ENCODE measurements around the gene RAB15. TPM values are rescaled to one million over a fixed set of nuclear protein-coding genes. Genes with fewer than 3 reads are reported as not detected.

Gene RAB15
- total RNA-seq, 1 donor from 2014 or later: 3.2 TPM

DNA sequence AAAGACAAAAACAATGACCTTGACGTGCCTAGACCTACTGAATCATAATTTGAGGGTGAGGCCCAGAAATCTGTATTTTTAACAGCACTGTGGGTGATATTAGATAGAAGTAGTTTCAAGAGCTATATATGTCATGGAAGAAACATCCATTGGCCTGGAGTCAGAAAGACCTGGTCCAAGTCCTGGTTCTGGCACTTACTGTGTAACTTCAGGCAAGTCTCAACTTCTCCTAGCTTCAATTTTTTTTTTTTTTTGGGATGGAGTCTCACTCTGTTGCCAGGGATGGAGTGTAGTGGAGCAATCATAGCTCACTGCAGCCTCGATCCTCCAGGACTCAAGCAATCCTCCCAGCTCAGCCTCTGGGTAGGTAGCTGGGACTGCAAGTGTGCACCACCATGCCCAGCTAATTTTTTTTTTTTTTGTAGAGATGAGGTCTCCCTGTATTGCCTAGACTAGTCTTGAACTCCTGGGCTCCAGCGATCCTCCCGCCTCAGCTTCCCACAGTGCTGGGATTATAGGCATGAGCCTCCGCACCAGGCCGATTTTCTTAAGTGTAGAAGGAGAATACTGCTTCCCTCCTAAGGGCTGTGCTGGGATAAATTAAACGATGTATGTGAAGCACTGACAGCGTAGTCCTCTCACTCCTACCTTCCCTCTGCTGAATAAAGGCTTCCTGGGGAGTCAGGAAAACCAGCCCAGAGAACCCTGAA lies 15.3 kb downstream of the RAB15 start:
- intact Hi-C loops (cut with micrococcal nuclease): no loop called here

DNA sequence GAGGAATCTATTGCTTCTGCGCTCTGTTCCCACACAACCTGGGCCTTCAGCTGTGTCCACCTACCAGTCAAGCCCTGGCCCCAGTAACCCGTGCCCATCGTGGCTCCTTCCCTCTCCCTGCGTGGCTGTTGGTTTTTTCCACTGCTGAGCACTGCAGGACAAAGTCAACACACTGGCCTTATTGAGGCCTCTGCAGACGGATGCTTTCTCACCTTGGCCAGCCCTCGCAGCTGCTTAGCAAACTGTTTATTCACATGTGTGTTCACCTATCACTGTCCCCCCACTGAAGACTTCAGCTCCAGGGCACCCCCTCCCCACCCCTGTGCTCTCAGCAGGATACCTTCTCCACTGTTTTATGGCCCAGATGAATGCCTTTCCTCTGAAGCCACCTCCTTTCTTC lies 16.8 kb downstream of the RAB15 start:
- intact Hi-C loops (cut with micrococcal nuclease): no loop called here

DNA sequence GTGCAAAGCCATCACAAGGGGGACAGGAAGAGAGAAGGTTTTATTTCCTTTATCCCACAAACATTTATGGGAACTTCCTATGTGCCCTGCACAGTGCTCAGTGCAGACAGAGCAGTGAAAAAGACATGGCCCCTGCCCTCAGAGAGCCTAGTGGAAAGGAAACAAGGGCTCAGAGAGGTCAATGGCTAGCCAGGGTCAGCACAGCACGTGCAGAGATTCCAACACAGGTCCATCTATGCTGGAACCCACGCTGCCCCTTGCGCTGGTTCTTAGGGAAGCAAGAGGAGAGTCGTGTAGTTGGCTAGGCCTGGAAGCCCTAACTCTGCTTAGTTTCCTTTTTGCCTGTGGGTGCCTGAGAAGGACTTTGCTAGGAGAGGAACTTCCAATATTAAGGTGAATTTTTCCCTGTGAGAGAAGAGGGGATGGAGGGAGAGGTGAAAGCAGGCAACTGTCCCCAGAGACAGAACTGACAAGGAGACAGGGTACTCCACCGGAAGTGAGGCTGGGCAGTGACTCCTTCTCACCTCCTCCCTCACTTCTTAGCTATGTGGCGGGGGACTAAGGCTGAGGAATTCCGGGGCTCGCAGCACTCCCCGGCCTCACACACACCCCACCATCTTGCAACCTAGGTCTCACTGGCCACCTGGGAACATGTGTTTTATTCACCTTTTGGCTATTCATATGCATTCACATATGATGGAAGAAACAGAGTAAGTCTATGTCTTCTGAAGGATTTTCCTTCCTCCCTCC lies 17.5 kb downstream of the RAB15 start:
- intact Hi-C loops (cut with micrococcal nuclease): no loop called here

DNA sequence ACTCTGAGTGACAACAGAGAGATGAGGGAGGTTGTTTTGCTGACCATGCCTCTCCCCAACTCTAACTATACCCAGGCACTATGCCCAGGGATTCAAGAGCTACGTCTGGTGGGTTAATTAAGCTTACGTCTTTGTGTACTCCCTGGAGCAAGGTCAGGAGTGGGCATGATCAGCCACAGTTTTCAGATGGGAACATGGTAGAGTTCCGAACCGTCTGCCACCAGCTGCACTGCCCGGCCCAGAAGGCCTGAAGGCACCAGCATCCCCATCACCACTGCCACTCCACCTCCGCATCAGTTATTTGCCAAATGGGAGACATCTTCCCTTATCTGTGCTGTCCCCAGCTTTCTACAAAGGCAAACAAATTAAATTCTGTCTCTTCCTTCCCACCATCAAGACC lies 18.5 kb downstream of the RAB15 start:
- intact Hi-C loops (cut with micrococcal nuclease): no loop called here

DNA sequence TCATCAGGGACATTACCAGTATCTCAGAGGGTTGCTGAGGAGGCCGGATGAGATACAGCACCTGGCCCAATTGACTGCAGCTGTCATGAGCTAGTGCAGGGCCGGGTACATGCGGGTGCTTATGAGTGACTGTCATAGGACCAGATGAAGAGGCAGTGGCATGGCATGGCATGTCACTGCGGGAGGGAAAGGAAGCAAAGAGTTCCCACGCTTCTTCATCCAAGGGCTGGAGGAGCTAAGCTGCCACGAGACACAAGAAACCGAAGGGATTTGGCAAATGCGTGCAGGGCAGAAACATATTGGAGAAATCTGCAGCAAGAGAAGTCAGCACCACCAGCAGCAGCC lies 18.9 kb downstream of the RAB15 start:
- intact Hi-C loops (cut with micrococcal nuclease): no loop called here

DNA sequence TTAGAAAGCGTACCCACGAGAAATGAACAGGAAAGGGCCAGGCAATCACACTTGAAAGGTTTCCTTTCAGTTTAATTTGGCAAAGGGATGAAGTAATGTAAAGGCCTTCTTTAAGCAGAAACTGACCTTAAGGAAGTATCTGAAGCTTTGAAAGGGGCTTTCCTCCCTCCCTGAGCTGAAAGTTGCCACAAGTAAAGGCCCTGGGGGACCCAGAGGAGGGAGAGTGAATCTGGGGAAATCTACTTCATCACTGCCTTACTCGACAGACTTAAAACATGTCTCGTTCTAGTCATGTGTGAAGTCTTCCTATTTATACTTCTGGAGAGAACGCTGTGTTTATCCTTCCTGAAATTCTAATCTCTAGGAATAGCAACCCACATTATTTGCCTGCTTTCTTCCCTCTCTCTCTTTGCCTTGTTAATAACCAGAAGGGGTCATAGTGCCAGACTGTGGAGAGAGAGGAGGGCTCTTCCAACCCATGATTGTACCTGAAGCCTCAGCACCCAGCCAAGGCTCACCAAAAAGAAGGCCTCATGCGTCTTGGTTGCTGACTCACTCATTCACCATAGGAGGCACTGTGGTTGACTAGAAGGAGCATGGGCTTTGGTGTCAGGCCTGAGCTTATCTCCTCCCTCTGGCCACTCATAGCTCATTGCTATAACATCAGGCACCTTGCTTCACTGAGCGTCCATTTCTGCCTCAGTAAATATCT lies 19.4 kb downstream of the RAB15 start:
- intact Hi-C loops (cut with micrococcal nuclease): no loop called here

DNA sequence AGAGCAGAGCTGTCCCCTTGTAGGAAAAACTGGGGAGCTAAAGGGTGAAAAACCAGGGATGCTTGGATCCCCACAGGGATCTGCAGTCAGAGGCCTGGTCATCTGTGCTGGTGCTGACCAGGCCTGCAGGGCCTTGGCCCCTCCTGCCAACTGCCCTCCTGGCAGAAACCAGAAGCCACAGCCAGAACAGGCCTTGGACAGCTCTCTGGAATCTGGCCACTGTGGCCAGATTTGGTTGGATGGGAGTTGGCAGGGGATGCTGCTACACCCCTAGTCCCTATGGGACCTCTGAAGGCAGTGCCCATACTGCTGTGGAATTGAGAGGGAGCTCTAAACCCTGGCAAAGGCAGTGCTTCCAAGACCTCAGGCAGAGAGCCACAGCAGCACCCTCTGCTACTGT lies 20.4 kb downstream of the RAB15 start:
- intact Hi-C loops (cut with micrococcal nuclease): no loop called here

DNA sequence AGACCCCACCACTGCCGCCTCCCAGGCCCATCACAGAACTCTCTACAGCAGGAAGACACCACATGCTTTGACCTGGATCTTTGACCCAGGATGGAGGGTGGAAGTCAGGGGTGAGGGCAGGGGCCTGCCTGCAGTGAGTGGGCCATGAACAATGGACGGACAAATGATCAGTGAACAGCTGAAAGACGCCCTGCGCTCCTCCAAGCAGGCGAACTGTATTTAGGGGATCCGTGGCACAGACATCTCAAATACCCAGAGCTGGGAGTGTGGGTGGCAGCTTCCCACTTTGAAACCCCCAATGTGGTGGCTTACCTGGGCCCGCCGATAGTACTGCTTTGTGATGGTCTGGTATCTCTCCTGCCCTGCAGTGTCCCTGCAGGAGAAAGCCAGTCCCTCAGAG lies 20.8 kb downstream of the RAB15 start:
- intact Hi-C loops (cut with micrococcal nuclease): no loop called here

DNA sequence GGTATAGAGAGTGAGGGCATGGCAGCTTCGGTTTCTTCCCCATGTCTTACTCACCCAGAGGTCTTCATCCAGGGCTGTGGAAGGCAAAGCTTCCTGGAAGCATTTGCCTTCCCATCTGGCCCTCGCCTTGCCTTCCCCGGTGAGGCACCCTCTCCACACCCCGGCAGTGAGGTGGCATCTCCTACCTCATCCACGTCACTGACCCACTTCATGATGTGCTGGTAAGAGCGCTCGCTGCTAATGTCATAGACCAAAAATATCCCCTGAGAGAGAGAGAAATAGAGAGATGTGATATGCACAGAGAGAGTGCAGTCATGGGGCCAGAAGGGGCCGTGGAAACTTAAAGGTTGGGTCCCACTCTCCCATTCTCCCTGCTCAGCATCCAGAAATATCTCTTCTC lies 21.2 kb downstream of the RAB15 start:
- intact Hi-C loops (cut with micrococcal nuclease): no loop called here

DNA sequence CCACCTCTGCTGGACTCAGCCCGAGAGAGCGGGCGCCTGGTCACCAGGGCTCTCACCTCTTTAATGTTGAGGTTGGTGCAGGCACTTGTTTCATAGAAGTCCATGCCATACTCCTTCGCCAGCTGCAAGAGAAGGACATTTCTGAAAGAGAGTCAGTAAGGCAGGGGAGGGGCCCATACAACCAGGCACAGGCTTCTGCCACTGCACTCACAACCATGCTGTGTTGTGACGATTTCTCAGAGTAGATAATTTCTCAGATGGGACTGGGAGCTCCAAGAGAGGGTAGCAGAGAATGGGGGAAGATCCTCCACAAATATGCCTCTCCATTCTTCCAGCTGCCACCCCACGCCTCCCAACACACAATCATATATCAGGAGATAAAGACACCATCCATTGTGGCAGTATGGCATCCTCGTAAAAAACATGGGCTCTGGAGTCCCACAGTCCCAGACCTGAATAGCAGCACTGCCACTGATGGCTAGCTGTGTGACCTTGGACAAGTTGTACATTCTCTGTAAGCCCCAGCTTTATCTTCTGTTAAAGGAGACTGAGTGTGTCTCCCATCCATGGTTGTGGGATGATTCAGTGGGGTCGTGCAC lies 23.4 kb downstream of the RAB15 start:
- intact Hi-C loops (cut with micrococcal nuclease): no loop called here

DNA sequence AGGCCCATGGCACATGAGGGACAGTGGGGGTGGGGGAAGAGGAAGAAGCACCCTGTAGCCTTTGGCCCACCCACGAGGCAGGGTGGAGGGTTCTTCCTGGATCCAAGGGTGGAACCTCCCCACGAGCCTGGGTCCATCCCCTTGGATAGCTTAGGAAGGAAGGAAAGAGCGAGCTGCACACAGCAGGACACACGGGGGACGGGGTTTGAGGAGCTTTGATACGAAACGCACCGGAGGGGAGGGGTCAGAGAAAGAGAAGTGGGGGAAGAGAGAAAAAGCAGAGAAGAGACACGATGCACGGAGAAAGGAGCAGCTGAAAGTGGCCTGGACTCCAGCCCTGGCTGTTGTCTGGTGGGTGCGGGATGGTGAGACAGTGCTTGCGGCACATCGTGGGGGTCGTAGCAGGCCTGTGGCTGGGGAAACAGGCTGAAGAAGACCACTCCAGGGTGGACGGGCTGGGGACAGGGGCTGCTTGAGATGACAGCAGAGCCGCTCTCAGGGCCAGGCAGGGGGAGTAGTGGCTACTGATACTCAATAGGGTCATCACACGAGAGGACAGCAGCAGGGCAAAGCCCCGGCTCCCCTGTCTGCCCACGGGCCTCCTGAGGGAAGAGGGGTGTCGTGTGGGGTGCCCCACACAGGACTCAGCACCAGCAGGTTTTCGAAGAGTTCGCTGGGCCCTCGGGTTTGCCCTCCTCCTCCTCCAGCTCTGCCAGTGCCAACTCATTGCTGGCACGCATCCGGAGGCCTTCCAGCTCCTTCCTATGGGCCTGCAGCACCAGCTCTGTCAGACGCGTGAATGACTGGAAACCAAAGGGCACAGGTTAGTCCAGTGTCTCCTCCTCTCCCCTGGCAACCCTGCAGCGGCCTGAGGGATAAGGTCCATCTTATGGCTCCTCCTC lies 24.2 kb downstream of the RAB15 start:
- intact Hi-C loops (cut with micrococcal nuclease): no loop called here

DNA sequence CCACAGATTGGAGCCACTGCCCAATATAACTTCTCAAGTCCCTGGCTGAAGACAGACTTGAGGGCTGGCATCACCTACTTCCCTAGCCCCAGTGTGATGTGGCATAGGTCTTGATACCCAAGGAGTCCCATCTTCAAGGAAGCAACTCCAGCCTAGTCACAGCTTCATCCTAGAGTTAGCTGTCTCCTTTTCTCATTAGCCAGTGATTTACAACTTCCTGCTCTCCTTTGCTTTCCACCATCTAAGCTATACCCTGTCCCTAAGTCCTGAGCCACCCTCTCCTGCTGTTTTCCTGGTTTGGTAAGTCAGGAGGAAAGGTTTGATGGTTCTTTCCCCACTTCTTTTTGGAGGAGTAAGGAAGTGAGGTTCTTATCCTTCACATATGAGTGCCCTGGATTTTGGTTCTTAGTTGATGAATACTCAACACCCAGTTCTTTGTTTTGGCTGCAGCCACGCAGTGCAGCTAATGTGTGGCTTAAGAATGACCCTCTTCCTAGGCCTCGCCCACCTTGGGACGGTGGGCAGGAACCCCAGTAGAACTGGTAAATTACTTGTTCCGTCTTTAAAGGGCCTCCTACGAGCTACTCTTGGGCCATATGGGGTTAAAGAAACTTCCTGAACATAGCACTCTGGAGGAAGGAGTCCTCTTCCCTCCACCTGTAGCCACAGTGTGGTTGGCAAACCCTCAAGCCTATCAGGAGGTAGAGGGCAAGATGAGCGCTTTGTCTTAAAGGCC lies 25.7 kb downstream of the RAB15 start:
- intact Hi-C loops (cut with micrococcal nuclease): no loop called here

DNA sequence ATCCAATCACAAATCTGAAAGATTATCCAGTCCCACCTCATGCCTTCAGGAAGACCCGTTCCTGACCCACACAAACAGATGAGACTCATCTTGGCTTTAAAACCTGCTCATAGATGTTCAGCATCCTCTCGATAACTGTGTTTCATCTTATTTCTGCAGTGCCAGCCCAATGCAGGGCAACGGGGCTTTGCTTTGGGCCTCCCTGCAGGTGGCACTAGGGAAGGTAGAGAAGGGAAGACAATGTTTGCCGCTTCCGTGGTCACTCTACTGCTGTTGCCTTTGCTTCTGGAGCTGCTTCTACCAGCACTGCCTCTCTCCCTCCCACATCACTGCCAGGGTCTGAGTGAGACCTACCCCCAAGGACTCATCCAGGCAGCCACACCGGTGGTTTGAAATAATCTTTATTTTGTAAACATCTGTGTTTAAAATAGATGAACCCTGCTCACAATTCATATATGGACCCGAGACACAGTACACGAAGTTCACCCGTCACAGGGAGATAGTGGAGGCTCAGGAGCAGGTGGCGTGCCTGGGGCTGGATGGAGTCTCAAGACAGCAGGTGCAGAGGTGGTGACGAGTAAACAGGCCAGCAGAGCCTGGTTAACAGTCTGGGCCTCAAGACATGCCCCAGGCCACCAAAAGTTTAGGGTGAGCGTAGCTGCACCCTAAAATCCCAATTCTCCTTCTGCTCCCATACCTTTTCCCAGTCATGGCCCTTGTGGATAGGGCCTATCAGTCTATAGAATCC lies 26.5 kb downstream of the RAB15 start:
- intact Hi-C loops (cut with micrococcal nuclease): no loop called here

DNA sequence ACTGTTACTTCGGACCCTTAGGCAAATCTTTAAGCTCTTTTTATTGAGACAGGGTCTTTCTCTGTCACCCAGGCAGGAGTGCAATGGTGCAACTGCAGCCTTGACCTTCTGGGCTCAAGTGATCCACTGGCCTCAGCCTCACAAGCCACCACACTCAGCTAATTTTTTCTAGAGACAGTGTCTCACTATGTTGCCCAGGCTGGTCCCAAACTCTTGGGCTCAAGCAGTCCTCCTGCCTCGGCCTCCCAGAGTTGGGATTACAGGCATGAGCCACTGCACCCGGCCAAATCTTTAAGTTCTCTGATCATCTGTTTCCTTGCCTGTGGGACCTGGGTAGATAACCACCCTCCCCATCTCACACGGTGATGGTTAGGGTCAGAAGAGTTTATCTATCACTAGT lies 27.3 kb downstream of the RAB15 start:
- intact Hi-C loops (cut with micrococcal nuclease): no loop called here

DNA sequence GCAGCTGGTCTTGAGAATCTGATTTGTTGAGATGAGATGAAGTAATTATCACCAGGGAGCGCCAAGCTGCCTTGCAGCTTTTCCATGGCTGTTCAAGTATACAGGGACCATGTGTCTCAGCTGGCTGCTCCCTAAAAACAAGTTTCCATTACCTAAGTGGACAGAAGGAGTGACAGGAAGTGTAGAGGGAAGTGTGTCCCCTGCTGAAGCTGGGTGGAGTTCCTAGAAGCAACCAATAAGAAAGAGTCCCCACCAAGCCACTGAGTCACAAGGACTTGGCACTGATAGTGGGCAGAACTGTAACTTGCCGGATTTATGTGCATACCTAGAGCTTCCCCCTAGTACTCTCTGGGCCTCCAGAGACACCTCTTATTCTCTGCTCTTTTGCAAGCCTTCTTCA lies 28.1 kb downstream of the RAB15 start:
- intact Hi-C loops (cut with micrococcal nuclease): no loop called here

DNA sequence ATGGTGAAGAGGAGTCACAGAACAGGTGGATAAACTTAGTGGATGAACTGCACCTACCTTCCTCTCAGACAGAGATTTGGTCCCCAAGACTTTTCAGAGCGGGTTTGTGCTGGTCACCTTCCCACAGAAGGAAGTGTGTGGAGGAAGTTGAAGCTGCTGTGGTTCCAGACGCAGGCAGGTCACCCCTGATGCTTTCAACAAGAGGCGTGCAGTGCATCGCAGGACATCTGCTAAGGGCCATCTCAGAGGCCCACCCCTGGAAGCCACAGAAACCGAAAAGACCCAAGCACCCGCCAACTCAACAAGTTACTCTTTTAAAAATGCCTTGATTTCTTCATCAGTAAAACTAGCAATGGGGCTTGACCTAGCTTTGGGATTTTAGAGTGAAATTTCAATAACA lies 28.6 kb downstream of the RAB15 start:
- intact Hi-C loops (cut with micrococcal nuclease): no loop called here

DNA sequence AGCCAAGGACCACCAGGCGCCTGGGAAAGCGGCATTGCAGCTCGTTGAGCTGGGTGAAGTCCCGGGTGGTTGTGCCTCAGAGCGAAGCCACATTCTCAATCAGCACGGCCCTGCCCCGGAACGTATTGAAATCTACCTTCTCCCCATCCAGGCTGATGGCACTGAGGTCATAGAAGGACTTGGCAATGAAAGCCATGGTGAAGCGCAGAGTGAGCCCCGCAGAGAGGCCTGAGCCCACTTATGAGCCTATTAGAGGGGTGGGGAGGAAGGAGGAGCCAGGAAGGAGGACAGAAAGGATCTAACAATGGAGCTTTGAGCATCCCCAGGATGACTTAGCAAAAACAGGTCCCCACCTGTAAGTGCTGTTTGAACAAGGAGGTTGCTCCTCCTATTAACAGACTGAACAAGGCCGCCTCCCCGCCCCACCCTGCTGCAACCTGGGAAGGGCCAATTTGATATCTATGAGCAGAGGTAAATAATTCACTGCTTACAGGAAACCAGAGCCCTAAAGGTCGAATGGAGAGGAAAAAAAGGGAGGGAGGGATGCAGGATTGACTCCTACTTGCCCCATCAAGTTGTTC lies 29.5 kb downstream of the RAB15 start, which contains the start of gene GPX2:
Gene GPX2 (minus strand): TSS at position 215 of the 581 bp plus-strand sequence. CDS start 19 bp downstream, at position 196.
- intact Hi-C loops (cut with micrococcal nuclease): no loop called here

DNA sequence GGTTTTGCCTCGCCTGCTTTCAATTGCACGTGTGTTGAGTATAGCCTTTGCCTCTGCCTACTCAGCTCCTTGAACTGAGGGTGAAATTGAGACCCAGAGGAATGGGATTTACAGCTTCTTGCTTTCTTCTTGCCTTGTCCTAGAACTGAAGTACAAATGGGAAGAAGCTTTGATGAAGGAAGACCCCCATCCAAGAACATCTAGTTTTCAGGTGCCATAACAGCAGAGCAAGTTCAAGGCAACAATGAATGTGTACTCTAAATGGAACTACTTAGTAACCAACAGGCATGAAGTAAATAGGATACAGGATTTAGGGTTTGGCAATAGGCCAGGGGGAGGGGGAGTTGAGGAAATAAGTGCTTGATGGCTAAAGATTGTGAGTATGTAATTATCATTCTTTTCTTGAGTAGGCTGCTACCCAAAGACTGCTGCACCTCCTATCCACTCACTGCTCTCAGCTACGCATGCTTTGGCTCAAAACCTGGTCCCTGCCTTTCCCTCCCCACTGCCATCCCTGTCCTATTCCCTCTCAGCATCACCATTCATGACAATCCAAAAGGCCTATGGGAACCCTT lies 31.7 kb downstream of the RAB15 start:
- intact Hi-C loops (cut with micrococcal nuclease): no loop called here

DNA sequence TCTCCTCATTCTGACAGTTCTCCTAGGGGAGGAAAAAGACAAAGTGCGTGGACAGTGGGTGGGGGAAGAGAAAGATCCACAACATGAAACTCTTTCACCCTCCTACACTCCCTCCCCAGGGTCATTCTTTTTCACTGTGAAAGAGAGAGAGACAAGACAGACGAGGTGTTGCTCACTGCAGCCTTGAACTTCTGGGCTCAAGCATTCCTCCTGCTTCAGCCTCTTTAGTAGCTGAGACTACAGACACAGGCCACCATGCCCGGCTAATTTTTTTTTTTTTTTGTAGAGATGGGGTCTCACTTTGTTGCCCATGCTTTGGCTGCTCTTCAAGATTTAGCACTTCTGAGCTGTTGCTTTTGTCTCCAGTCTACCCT lies 32.3 kb downstream of the RAB15 start:
- intact Hi-C loops (cut with micrococcal nuclease): loop anchor here (5.0 kb wide), 1 partner anchor 32 kb away; the partner anchor contains the start of gene RAB15

Measured in T-helper 2 cell treated with Interferon-gamma antibody and Interleukin-4, amounts not matched to agents 100 ng/mL and 5 ng/mL, for 36 hours (primary cell).